Spleen (tissue), 11 donors: Measurements from ENCODE around the gene PAX3. TPM values are rescaled to one million over a fixed set of nuclear protein-coding genes. Genes with fewer than 3 reads are reported as not detected.

Experiments used
- DNase-seq: peaks from one replicate; pipeline ENCODE4 v3.0.0-alpha.2; 2020
- H3K27ac ChIP-seq, 8 donors: fragments of 200-600 bp; sonication (generic) in 7 of 8; 1 replicate in 4 of 8; 2 replicates in 4 of 8; pipeline versions ENCODE4 v1.5.0 to v1.8.0; 2016 to 2021; ENCODE audit warnings: inconsistent platforms in 4 of 8, mild to moderate bottlenecking in 4 of 8, moderate library complexity in 1 of 8
- H3K27me3 ChIP-seq, 7 donors: fragments of 200-600 bp; sonication (generic) in 6 of 7; replicated peaks in 1 of 7; 1 replicate in 4 of 7; 2 replicates in 3 of 7; pipeline versions ENCODE4 v1.5.0 to v1.8.0; 2016 to 2021; ENCODE audit warnings: inconsistent platforms in 3 of 7, mild to moderate bottlenecking in 1 of 7
- H3K36me3 ChIP-seq, 6 donors: fragments of 200-600 bp; sonication (generic) in 5 of 6; 1 replicate in 4 of 6; 2 replicates in 2 of 6; pipeline versions ENCODE4 v1.5.0 to v1.8.0; 2016 to 2021; ENCODE audit warnings: inconsistent platforms in 2 of 6
- H3K4me1 ChIP-seq, 6 donors: fragments of 200-600 bp; sonication (generic) in 5 of 6; 1 replicate in 3 of 6; 2 replicates in 3 of 6; pipeline versions ENCODE4 v1.5.0 to v1.8.0; 2016 to 2021; ENCODE audit warnings: inconsistent platforms in 3 of 6
- H3K4me3 ChIP-seq, 8 donors: fragments of 200-600 bp; sonication (generic) in 7 of 8; 1 replicate in 4 of 8; 2 replicates in 4 of 8; pipeline versions ENCODE4 v1.5.0 to v1.8.0; 2016 to 2021; ENCODE audit warnings: inconsistent platforms in 4 of 8, mild to moderate bottlenecking in 4 of 8, moderate library complexity in 2 of 8
- H3K9me3 ChIP-seq, 8 donors: fragments of 200-600 bp; sonication (generic) in 7 of 8; 1 replicate in 4 of 8; 2 replicates in 4 of 8; pipeline versions ENCODE4 v1.5.0 to v1.8.0; 2016 to 2021; ENCODE audit warnings: inconsistent platforms in 4 of 8
- POLR2A ChIP-seq, 3 donors: fragments of 450-650 bp; IDR thresholded peaks; one replicate each; pipeline ENCODE4 v1.5.1; 2017; ENCODE audit warnings: antibody characterized with exemption in 3 of 3, mild to moderate bottlenecking in 1 of 3
- POLR2AphosphoS5 ChIP-seq, 3 donors: sonication (generic); formaldehyde crosslinking; IDR thresholded peaks; one replicate each; pipeline ENCODE4 v1.5.1; 2017; ENCODE audit warnings: antibody characterized with exemption in 3 of 3
- WGBS, 5 donors: extraction: QIAGEN DNeasy Blood & Tissue Kit in 3 of 5; methylation state at CpG; one replicate each; pipeline versions ENCODE4 v1.1.5 to v1.1.7; 2013 to 2018; 5-methylcytosine and 5-hydroxymethylcytosine counted together
- intact Hi-C: fragments of 100-400 bp; cut with DNase I; formaldehyde crosslinking; loops from one replicate; pipeline ENCODE4 v1.15.0; 2023; ENCODE audit warnings: low total_unique reads
- polyA plus RNA-seq, 3 donors: library from polyadenylated mRNA; stranded (reverse); fragments of 200-250 nt; gene quantifications; one replicate each; pipeline ENCODE4 v1.2.1, GENCODE V29; 2013
- total RNA-seq, 7 donors: library from RNA; depleted of rRNA in 3 of 7; stranded (reverse); fragments of >200 nt in 3 of 7; fragmentation: NEBNext Ultra II Directional in 4 of 7; extraction: Animal tissue kit (Norgen Biotek cat#: 25700) in 4 of 7; gene quantifications; one replicate each; pipeline versions ENCODE4 v1.1.0 to v1.2.1, GENCODE V29; 2016 to 2021
- TF ChIP-seq, protein P1 (sequence below), 11 experiments: fragments of 200-600 bp in 7 of 11; fragments of 450-650 bp in 4 of 11; sonication (generic) in 4 of 11; IDR thresholded peaks in 8 of 11; conservative IDR thresholded peaks in 3 of 11; 1 replicate in 7 of 11; 2 replicates in 4 of 11; pipeline versions ENCODE4 v1.4.0 to v1.8.0; 2016 to 2021; ENCODE audit warnings: antibody characterized with exemption in 11 of 11, inconsistent platforms in 4 of 11, mild to moderate bottlenecking in 1 of 11
- donor health status: healthy with polysubstance abuse.
- donor health status: DM: no; HTN: no; CAD: no; lungs with moderate emphysema.
- donor health status: DM: no; HTN: no; CAD: no.
- donor health status: Bipolar disorder and iron deficiency.
- donor health status: healthy.
- donor health status: DM: no; HTN: no; CAD: no.
- donor health status: DM: yes; HTN: yes; CAD: no.

PAX3 gene
- total and polyA plus RNA-seq, 10 donors, result 0.26 TPM; not detected in 9

- H3K27me3 ChIP-seq, result no peaks in the 10 kb centered on the region
- H3K27ac ChIP-seq, result no peak overlapping the region
- TF ChIP-seq POLR2AphosphoS5 (IDR thresholded peaks at IDR 0.05) (no peak), POLR2A (IDR thresholded peaks at IDR 0.05) (no peak)
- TF ChIP-seq, protein P1, sequence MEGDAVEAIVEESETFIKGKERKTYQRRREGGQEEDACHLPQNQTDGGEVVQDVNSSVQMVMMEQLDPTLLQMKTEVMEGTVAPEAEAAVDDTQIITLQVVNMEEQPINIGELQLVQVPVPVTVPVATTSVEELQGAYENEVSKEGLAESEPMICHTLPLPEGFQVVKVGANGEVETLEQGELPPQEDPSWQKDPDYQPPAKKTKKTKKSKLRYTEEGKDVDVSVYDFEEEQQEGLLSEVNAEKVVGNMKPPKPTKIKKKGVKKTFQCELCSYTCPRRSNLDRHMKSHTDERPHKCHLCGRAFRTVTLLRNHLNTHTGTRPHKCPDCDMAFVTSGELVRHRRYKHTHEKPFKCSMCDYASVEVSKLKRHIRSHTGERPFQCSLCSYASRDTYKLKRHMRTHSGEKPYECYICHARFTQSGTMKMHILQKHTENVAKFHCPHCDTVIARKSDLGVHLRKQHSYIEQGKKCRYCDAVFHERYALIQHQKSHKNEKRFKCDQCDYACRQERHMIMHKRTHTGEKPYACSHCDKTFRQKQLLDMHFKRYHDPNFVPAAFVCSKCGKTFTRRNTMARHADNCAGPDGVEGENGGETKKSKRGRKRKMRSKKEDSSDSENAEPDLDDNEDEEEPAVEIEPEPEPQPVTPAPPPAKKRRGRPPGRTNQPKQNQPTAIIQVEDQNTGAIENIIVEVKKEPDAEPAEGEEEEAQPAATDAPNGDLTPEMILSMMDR (IDR thresholded peaks at IDR 0.05 in 8 of 11, conservative IDR thresholded peaks at IDR 0.05 in 3 of 11), result no peak
- peaks cover 4 to 31% (median 24%) of the 10 kb centered on the region in 8 donors for H3K9me3 ChIP-seq
- no peaks in the 10 kb centered on the region for H3K36me3 ChIP-seq
- 81 to 98% (median 84%) methylated on average over 1 of the region's 1 CpG for WGBS, 5 donors
- no peaks in the 10 kb centered on the region for H3K4me1 ChIP-seq
- no peak overlapping the region for H3K4me3 ChIP-seq
- intact Hi-C loops, result no loop called here
- no peak for DNase-seq
Observed at GRCh38 chr2:222336442-222336841, 37.6 kb upstream of the PAX3 start.

DNA sequence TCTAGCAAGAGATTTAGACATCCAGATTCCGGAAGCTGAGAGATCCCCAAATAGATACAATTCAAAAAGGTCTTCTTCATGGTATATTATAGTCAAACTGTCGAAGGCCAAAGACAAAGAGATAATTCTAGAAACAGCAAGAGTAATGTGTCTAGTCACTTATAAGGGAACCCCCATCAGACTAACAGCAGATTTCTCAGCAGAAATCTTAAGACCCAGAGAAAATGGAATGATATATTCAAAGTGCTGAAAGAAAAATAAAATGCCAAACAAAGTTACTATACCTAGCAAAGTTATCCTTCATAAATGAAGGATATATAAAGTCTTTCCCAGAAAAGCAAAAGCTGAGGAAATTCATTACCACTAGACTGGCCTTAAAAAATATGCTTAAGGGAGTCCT, 36.1 kb upstream of the PAX3 start:
- H3K27me3 ChIP-seq, result peaks cover 0 to under 1% (median 0%) of the 10 kb centered on the region in 7 donors
- no peak overlapping the region for H3K27ac ChIP-seq
- H3K4me3 ChIP-seq, result no peak overlapping the region
- DNase-seq, result no peak
- WGBS, 5 donors, result 89 to 94% (median 92%) methylated on average over 2 of the region's 2 CpGs
- no peaks in the 10 kb centered on the region for H3K4me1 ChIP-seq
- peaks cover 4 to 34% (median 26%) of the 10 kb centered on the region in 8 donors for H3K9me3 ChIP-seq
- TF ChIP-seq, protein P1 (IDR thresholded peaks at IDR 0.05 in 8 of 11, conservative IDR thresholded peaks at IDR 0.05 in 3 of 11), result no peak
- no peak for TF ChIP-seq POLR2A (IDR thresholded peaks at IDR 0.05)
- TF ChIP-seq POLR2AphosphoS5 (IDR thresholded peaks at IDR 0.05), result no peak
- intact Hi-C loops, result no loop called here
- H3K36me3 ChIP-seq, result no peaks in the 10 kb centered on the region

DNA sequence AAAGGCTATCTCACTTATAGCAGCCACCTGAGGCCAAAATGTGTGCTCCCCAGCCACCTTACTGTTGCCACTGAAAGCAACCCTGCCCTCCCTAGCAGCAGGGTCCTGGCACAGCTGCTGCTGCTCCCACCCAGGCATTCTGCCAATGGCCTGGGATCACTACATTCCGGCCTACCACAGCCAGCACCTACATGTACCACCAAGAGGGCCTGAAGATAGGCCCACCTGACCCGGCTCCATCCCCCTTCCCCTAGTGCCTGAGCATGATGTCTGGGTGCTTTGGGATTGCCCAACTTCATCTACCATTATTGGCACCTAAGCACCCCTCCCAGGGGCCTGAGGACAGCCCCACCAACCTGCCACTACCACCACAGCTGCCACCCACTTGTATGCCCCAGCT, 34.6 kb upstream of the PAX3 start:
- Histone ChIP-seq H3K27ac (no peak overlapping the region), H3K4me1 (no peaks in the 10 kb centered on the region), H3K36me3 (no peaks in the 10 kb centered on the region), H3K27me3 (peaks cover 0 to 8% (median 0%) of the 10 kb centered on the region in 7 donors), H3K4me3 (no peak overlapping the region), H3K9me3 (peaks cover 4 to 39% (median 32%) of the 10 kb centered on the region in 8 donors)
- no peak for DNase-seq
- intact Hi-C loops, result no loop called here
- TF ChIP-seq, protein P1 (IDR thresholded peaks at IDR 0.05 in 8 of 11, conservative IDR thresholded peaks at IDR 0.05 in 3 of 11), result no peak
- no peak for TF ChIP-seq POLR2AphosphoS5 (IDR thresholded peaks at IDR 0.05)
- no peak for TF ChIP-seq POLR2A (IDR thresholded peaks at IDR 0.05)
- WGBS, 5 donors, result 84 to 90% (median 87%) methylated on average over 2 of the region's 2 CpGs

DNA sequence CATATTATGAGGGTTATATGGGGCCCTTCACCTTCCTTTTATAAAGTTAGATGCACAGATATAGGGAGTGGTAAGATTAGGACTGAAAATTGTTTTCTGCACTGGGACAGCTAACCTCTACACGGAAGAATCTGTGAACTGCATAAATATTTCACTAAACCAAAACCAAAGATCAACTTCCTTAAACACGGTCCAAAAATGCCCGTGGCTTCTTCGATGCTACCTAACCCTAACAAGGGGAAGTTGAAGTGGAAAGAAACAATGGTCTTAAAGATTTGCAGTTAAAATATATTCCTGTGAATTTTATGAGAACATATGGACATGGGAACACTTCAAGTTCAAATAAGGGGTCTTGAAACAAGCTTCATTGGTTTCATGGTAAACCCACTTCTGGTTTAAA, 33.3 kb upstream of the PAX3 start:
- no peaks in the 10 kb centered on the region for H3K4me1 ChIP-seq
- no peak overlapping the region for H3K27ac ChIP-seq
- H3K9me3 ChIP-seq, result peaks cover 4 to 39% (median 32%) of the 10 kb centered on the region in 8 donors
- TF ChIP-seq POLR2AphosphoS5 (IDR thresholded peaks at IDR 0.05), result no peak
- intact Hi-C loops, result no loop called here
- no peak overlapping the region for H3K4me3 ChIP-seq
- WGBS, 5 donors, result 26 to 40% (median 35%) methylated on average over 4 of the region's 4 CpGs
- no peaks in the 10 kb centered on the region for H3K36me3 ChIP-seq
- no peak for DNase-seq
- peaks cover 0 to 8% (median 0%) of the 10 kb centered on the region in 7 donors for H3K27me3 ChIP-seq

GRCh38 chr2:222330910-222331309, 32.1 kb upstream of the PAX3 start:
- DNase-seq, result no peak
- intact Hi-C loops, result no loop called here
- TF ChIP-seq POLR2A (IDR thresholded peaks at IDR 0.05), result no peak
- TF ChIP-seq, protein P1 (IDR thresholded peaks at IDR 0.05 in 8 of 11, conservative IDR thresholded peaks at IDR 0.05 in 3 of 11), result no peak
- TF ChIP-seq POLR2AphosphoS5 (IDR thresholded peaks at IDR 0.05), result no peak
- Histone ChIP-seq H3K9me3 (peaks cover 4 to 38% (median 32%) of the 10 kb centered on the region in 8 donors), H3K4me1 (no peaks in the 10 kb centered on the region), H3K27me3 (peaks cover 0 to 12% (median 0%) of the 10 kb centered on the region in 7 donors), H3K36me3 (no peaks in the 10 kb centered on the region), H3K27ac (no peak overlapping the region), H3K4me3 (no peak overlapping the region)
- WGBS, 5 donors, result 85 to 91% (median 90%) methylated on average over 4 of the region's 4 CpGs
